Adrenal gland (tissue), 5 donors: ENCODE measurements around the gene RALGPS1.

Experiments
- CTCF ChIP-seq, 6 experiments: fragments of 450-650 bp in 4 of 6; fragments of 200-600 bp in 2 of 6; sonication (generic) in 1 of 6; IDR thresholded peaks; 1 replicate in 5 of 6; 2 replicates in 1 of 6; pipeline versions ENCODE4 v1.5.1 to v1.8.0; 2016 to 2021; ENCODE audit warnings: antibody characterized with exemption in 6 of 6, mild to moderate bottlenecking in 2 of 6, moderate library complexity in 1 of 6
- POLR2A ChIP-seq, 2 donors: fragments of 450-650 bp; IDR thresholded peaks; one replicate each; pipeline ENCODE4 v1.6.1; 2017; ENCODE audit warnings: antibody characterized with exemption in 2 of 2, mild to moderate bottlenecking in 2 of 2, moderate library complexity in 1 of 2
- donor health status: DM: no; HTN: no; CAD: no.

GRCh38 chr9:127014216-127014909, 99.8 kb downstream of the RALGPS1 start:
- TF ChIP-seq CTCF (IDR thresholded peaks at IDR 0.05), result no peak
- no peak for TF ChIP-seq POLR2A (IDR thresholded peaks at IDR 0.05)
